HG02938 (cell line): ENCODE results near the gene TSPAN9.

Experiments
- ATAC-seq: cut with Tn5 transposase; IDR thresholded peaks from one replicate; pipeline ENCODE4 v1.9.1; 2021; ENCODE audit warnings: mild to moderate bottlenecking, moderate library complexity; ENCODE audit not compliant: unreplicated experiment

Gene TSPAN9

DNA sequence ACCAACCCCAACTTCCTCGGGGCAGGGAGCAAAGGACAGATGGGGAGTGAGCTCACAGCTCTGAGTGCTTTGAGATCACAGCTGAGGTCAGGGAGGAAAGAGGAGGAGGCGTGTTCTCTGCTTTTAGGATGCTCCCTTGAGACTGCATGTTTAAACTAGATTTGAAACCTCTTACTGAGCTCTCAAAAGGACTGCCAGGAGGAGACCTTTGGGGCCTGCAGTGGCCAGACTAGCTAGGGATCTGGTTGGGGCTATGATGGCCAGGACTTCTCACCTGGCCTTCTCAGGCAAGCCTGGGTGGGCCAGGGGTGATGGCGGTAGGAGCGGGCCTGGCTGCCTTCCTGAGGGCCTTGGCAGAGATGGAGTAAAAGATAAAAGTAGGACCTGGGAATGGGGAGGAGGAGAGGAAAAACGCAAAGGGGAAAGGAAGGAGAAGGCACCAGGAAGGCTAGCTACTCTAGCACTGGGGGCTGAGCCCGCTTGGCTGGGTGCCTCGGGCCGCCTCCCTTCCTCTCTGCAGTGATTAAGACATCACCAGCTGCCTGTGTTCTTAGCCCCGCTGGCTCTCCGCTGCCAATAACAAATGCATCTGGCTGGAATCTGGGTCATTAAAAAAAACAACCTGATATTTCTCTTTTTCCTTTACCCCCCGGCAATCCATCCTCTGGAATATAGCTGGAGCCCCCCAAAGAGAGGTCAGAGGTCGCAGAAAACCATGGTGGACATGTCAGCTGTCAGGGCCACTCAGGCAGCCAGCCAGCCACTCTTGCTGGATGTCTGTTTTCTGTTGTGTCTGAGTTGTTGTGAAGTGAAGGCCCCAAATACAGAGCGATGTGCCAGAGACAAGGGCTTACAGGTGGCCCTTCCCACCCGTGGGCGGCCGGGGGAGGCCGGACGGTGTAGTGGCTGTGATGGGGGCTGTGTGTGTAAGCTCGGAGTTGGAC is 141.3 kb downstream of the TSPAN9 start:
- no peak for ATAC-seq

DNA sequence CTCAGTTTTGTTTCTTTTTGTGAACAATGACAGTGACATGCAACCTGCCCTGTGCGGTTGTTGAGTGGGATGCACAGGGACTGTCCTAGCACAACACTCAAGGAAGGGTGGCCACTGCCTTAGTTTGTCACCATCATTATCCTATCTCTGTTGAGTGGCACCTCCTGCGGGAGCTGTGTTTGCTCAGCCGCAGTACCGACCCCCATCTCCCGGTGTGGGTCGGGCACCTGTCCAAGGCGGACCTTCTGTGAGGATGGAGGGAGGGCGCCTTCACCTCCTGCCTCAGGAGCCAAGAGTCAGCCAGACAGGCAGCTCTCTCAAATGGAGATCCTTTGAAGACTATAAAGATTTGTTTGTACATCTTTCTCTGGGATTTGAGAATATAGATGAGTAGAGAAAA is 142.1 kb downstream of the TSPAN9 start:
- ATAC-seq, result no peak

GRCh38 chr12:3220382-3221321 is 143.5 kb downstream of the TSPAN9 start:
- no peak for ATAC-seq

DNA sequence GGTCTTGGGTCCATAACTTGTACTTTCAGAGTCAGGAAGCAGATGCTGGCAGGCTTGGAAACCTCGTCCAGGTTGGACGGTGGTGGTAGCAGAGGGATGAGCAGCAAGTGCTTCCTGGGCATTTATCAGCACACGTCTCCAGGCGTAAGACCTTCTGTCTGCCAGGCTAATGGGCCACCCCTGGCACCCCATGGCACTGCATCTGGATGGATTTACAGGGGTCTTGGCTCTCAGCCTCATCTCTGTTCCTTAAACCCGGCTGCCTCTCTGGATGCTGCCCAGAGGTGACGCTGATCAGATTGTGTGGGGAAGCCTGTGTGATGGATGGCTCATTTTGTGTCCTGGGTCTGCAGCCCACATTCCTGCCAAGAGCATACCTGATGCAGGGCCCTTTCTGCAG is 145.1 kb downstream of the TSPAN9 start:
- ATAC-seq, result no peak

DNA sequence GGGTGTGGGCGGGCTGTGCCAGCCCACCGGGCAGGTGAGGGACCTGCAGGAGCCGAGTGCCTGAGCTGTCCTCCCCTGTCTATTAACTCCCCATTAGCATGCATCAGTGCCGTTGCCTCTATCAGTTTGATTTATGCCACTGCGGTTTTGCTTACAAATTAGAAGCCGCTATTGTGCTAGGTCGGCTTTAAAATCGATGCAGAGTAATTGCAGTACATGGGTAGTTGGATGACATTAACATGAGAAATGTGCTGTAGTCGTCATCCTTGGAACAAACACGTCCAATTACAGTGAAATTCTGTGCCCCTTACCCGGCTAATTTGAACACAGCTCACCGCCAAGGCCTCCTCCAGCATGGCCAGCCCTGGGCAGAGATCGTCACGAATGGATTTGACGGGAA is 145.8 kb downstream of the TSPAN9 start:
- ATAC-seq, result no peak

GRCh38 chr12:3223601-3224529 is 146.7 kb downstream of the TSPAN9 start:
- no peak for ATAC-seq

GRCh38 chr12:3224530-3224903 is 147.3 kb downstream of the TSPAN9 start:
- no peak for ATAC-seq

GRCh38 chr12:3225154-3225795 is 148.1 kb downstream of the TSPAN9 start:
- ATAC-seq, result no peak

DNA sequence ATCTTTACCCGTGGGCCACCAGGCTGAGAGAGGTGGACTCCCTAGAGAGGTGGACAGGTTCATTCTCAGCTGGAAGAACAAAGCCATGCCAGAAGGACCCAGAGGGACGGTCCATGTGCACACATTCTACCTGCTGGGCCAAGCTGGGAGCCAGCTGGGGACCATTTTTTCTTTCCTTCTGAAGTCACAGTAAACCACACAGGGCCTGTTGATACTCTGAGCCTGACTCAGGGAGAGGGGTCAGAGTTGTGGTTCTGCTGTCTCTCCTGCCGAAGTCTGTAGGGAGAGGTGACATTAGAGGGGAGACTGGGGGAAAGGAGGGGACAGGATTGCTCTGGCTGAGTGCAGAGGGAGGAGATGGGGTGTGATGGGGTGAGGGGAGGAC is 148.6 kb downstream of the TSPAN9 start:
- no peak for ATAC-seq

DNA sequence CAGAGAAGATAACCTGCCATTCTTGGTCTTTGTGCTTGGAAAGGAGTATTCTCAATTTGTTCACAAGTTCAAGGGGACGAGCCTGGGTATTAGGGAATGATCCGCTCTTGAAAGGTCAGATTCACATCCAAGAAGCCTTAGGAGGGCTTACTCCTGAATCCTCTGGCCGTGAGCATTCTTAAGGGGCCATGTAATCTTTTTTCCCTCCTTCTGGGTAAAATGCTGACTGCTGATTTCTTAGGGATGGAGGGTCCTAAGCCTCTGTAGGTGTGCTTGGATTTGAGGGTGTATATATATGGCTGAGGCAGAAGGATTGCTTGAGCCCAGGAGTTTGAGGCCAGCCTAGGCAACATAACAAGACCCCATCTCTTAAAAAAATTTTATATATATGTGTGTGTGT is 149.1 kb downstream of the TSPAN9 start:
- ATAC-seq, result no peak

GRCh38 chr12:3227076-3227975 is 150.1 kb downstream of the TSPAN9 start:
- no peak for ATAC-seq

DNA sequence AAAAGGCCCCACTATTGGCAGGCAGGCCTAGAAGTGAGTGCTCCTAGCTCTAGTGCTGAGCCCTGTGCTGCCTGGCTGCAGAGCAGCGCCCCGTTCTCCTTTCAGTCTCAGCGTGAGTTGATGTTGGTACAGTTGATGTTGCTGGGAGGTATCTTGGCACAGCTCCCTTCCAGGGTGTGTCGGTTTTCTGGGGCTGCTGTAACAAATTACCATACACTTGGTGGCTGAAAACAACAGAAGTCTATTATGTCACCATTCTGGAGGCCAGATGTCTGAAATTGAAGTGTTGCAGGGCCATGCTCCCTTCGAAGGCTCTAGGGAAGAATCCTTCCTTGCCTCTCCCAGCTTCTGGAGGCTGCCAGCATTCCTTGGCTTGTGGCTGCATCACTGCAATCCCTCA is 151.4 kb downstream of the TSPAN9 start:
- ATAC-seq, result no peak

DNA sequence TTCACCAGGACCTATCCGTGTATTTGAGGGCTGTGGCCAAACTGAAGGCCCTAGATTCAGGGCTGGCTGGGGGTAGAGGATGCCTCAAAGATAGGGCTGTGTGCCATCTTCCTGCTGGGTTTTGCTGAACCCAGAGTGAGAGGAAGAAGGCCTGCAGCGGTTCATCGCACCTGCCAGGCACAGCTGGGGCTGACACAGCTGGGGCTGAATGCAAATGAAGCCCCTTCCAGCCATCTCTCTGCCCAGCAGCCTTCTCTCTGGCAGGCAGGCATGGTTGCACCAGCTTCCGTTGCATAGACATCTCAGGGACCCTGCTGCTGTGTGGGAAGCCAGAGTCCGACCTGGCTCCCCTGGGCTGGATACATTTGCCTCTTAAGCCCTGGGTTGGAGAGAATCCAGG is 152.4 kb downstream of the TSPAN9 start:
- no peak for ATAC-seq

- ATAC-seq, result no peak
Measured at GRCh38 chr12:3230758-3231375, 153.7 kb downstream of the TSPAN9 start.

GRCh38 chr12:3231399-3231876 is 154.3 kb downstream of the TSPAN9 start:
- no peak for ATAC-seq

DNA sequence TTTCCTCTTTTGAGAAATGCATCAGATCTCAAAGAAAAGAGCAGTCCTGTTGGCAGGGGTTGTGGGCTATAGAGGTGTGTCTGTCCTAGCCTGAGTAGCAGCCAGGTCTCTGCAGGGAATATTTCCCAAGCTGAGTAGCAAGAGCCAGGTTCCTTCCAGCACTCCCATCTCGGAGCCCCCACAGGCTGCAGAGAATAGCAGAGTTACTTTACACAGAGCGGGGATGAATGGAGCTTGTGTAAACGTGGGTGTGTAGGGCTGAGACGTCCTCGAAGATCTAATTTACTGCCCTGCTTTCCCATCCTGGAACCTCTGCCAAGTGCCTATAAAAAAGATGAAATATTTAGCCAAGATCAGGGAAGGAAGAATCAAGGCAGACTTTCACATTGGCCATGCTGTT is 156.6 kb downstream of the TSPAN9 start:
- ATAC-seq, result no peak

DNA sequence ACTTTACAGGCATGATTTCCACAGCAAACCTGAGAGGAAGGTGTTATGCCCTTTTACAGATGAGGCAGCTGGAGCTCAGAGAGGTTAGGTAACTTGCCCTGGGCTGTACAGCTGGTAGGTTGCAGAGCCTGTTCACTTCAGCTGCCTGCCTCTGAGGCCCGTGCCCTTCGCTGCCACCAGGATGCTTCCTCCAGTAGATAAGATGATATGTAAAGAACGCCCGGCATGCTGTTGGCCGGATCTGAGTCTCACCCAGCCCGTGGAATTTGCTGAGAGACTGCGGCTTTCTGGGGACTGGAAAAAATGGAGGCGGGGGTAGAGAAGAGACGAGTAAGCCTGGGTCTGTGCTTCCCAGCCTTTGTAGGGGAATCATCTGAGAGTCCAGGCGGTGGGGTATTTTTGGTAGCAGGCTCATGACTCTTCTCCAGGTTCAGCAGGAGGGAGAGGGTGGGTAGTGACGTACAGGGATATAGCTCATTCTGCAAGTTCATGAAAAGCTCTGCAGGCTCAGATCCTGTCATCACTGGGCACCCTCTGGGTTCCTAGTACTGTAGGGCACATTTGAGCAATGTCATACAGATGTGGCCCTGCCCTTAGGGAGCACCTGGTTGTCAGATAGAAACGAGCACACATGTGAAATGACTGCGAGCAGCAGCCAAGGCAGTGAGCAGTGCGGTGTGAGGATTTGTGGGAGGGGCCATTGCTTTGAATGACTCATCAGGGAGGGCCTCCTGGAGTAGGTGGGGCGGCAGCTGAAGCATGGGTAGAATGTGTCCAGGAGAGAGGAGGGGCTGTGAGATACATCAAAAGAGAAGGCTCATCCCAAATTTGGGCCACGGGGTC is 159.4 kb downstream of the TSPAN9 start:
- no peak for ATAC-seq

GRCh38 chr12:3238196-3238595 is 161.0 kb downstream of the TSPAN9 start:
- no peak for ATAC-seq
